CD8-positive, alpha-beta memory T cell (primary cell): ENCODE measurements around the gene RAD51AP1. TPM values are rescaled to one million over a fixed set of nuclear protein-coding genes. Genes with fewer than 3 reads are reported as not detected.

ENCODE experiments used
- CTCF ChIA-PET: fragments of 350-600 bp; sonication (Branson Sonifier 250); formaldehyde crosslinking; loops from one replicate; lab custom pipeline; 2021; ENCODE audit warnings: antibody characterized with exemption; lab: Charles Lee
- POLR2A ChIA-PET: fragments of 350-600 bp; sonication (Branson Sonifier 250); formaldehyde crosslinking; loops from one replicate; lab custom pipeline; 2021; ENCODE audit warnings: antibody characterized with exemption; lab: Charles Lee
- DNase-seq, 5 donors: peaks; one replicate each; pipeline versions ENCODE4 v3.0.0 to v3.0.0-alpha.2; 2020 to 2022; ENCODE audit warnings: mixed read lengths in 1 of 5
- H3K27ac ChIP-seq: one replicate; pipeline ENCODE4 v1.7.0; 2013; ENCODE audit warnings: low read depth, mild to moderate bottlenecking, low read length, moderate library complexity
- H3K27me3 ChIP-seq: 2 replicates; pipeline ENCODE4 v1.7.0; 2013; ENCODE audit warnings: low read length, mild to moderate bottlenecking; ENCODE audit not compliant: insufficient read depth, poor library complexity, severe bottlenecking
- H3K36me3 ChIP-seq: 2 replicates; pipeline ENCODE4 v1.7.0; 2013; ENCODE audit warnings: mild to moderate bottlenecking, low read length, moderate library complexity; ENCODE audit not compliant: insufficient read depth
- H3K4me1 ChIP-seq: 2 replicates; pipeline ENCODE4 v1.7.0; 2013; ENCODE audit warnings: mild to moderate bottlenecking, low read length, moderate library complexity; ENCODE audit not compliant: insufficient read depth
- H3K4me3 ChIP-seq: 2 replicates; pipeline ENCODE4 v1.7.0; 2013; ENCODE audit warnings: mild to moderate bottlenecking, low read length
- H3K9me3 ChIP-seq: 2 replicates; pipeline ENCODE4 v1.7.0; 2013; ENCODE audit warnings: mild to moderate bottlenecking, low read length
- H3K27ac Mint-ChIP-seq, 8 donors: one replicate each; pipeline ENCODE4 v1.8.0; 2020 to 2021; ENCODE audit warnings: mixed read lengths in 8 of 8, mild to moderate bottlenecking in 6 of 8, inconsistent platforms in 3 of 8, moderate library complexity in 3 of 8
- H3K27me3 Mint-ChIP-seq, 2 donors: one replicate each; pipeline ENCODE4 v1.8.0; 2020 to 2021; ENCODE audit warnings: mixed read lengths in 2 of 2, mild to moderate bottlenecking in 1 of 2, moderate library complexity in 1 of 2
- H3K36me3 Mint-ChIP-seq, 3 donors: one replicate each; pipeline ENCODE4 v1.8.0; 2020 to 2021; ENCODE audit warnings: mixed read lengths in 3 of 3, inconsistent platforms in 1 of 3, mild to moderate bottlenecking in 1 of 3
- H3K4me1 Mint-ChIP-seq, 3 donors: one replicate each; pipeline ENCODE4 v1.8.0; 2020 to 2021; ENCODE audit warnings: mixed read lengths in 3 of 3, inconsistent platforms in 1 of 3, mild to moderate bottlenecking in 1 of 3
- H3K4me3 Mint-ChIP-seq, 7 donors: one replicate each; pipeline ENCODE4 v1.8.0; 2020 to 2021; ENCODE audit warnings: mixed read lengths in 7 of 7, mild to moderate bottlenecking in 6 of 7, moderate library complexity in 4 of 7, inconsistent platforms in 2 of 7
- H3K9me3 Mint-ChIP-seq, 5 donors: one replicate each; pipeline ENCODE4 v1.8.0; 2020 to 2022; ENCODE audit warnings: mixed read lengths in 5 of 5, mild to moderate bottlenecking in 3 of 5, moderate library complexity in 2 of 5, inconsistent platforms in 1 of 5
- polyA plus RNA-seq: library from polyadenylated mRNA; unstranded; fragments of 300-500 nt; fragmentation: Illumina TruSeq; gene quantifications from one replicate; pipeline ENCODE4 v1.2.3, GENCODE V29; 2021
- total RNA-seq, 2 experiments: library from RNA; stranded (reverse); gene quantifications; one replicate each; pipeline ENCODE4 v1.2.3, GENCODE V29; 2021

Gene RAD51AP1
- total and polyA plus RNA-seq, 3 experiments from 2014 or later, result 1.6 to 29.5 (median 28.4) TPM

GRCh38 chr12:4553943-4554342 lies 15.3 kb downstream of the RAD51AP1 start:
- Histone ChIP-seq H3K36me3 (no peaks in the 10 kb centered on the region), H3K27me3 (no peaks in the 10 kb centered on the region), H3K27ac (no peak overlapping the region), H3K4me1 (no peaks in the 10 kb centered on the region), H3K9me3 (no peaks in the 10 kb centered on the region), H3K4me3 (no peak overlapping the region)
- peaks cover 0 to 6% (median 0%) of the 10 kb centered on the region in 3 donors for H3K36me3 Mint-ChIP-seq
- CTCF ChIA-PET, result no interaction called here
- H3K9me3 Mint-ChIP-seq, result no peaks in the 10 kb centered on the region
- H3K27ac Mint-ChIP-seq, result no peak overlapping the region
- POLR2A ChIA-PET, result no interaction called here
- no peaks in the 10 kb centered on the region for H3K27me3 Mint-ChIP-seq
- H3K4me3 Mint-ChIP-seq, result no peak overlapping the region
- DNase-seq, result no peak
- no peaks in the 10 kb centered on the region for H3K4me1 Mint-ChIP-seq

- H3K36me3 ChIP-seq, result no peaks in the 10 kb centered on the region
- H3K4me3 Mint-ChIP-seq, result no peak overlapping the region
- H3K9me3 Mint-ChIP-seq, result no peaks in the 10 kb centered on the region
- no peak overlapping the region for H3K27ac ChIP-seq
- peaks cover 0 to 4% (median 0%) of the 10 kb centered on the region in 3 donors for H3K36me3 Mint-ChIP-seq
- H3K9me3 ChIP-seq, result no peaks in the 10 kb centered on the region
- no peaks in the 10 kb centered on the region for H3K4me1 ChIP-seq
- H3K4me1 Mint-ChIP-seq, result no peaks in the 10 kb centered on the region
- peak overlapping the region in 1 of 8 donors; percentile 19 for H3K27ac Mint-ChIP-seq
- no peak for DNase-seq
- H3K4me3 ChIP-seq, result no peak overlapping the region
- no peaks in the 10 kb centered on the region for H3K27me3 ChIP-seq
- no peaks in the 10 kb centered on the region for H3K27me3 Mint-ChIP-seq
- CTCF ChIA-PET, result no interaction called here
- POLR2A ChIA-PET, result no interaction called here
Observed at GRCh38 chr12:4555804-4556203, 17.1 kb downstream of the RAD51AP1 start.

DNA sequence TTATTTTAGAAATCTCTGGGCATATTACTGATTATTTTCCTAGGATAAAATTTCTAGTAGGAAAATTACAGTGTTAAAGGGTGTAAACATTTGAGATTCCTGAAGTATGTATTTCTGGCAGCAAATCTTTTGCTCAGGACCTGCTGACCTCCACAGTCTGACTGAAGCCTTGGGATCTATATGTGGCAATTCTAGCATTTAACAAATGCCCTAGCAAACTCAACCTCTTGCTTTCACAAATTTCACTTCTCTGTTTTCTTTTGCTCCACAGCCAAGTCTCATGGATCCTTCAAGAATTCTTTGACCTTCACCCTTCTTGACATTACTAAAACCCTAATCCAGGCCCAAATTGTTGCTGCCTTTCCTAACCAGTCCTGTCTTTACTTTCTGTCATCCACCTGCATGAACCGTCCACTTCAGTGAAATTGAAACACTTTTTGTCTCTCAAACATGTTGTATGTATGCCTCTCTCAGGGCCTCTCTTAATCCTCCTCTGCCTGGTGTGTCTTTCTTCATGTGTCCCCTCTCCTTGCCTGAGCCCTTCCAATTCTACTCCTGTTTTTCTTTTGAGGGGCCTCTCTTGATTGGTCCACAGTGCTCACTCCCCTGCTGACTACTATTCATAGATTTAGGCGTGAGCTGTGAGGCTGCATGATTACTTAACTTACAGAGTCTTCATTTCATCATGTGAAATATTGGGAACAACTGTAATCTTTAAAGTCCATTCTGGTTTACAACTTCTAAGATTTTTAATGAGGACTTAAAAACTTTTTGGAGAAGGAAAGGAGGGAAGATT lies 18.2 kb downstream of the RAD51AP1 start:
- Mint-ChIP-seq H3K9me3 (no peaks in the 10 kb centered on the region), H3K27ac (no peak overlapping the region), H3K4me3 (no peak overlapping the region), H3K27me3 (no peaks in the 10 kb centered on the region), H3K4me1 (no peaks in the 10 kb centered on the region), H3K36me3 (peaks cover 0 to 4% (median 0%) of the 10 kb centered on the region in 3 donors)
- no peak overlapping the region for H3K27ac ChIP-seq
- CTCF ChIA-PET, result no interaction called here
- no peak for DNase-seq
- H3K27me3 ChIP-seq, result no peaks in the 10 kb centered on the region
- no peak overlapping the region for H3K4me3 ChIP-seq
- H3K4me1 ChIP-seq, result no peaks in the 10 kb centered on the region
- no peaks in the 10 kb centered on the region for H3K36me3 ChIP-seq
- POLR2A ChIA-PET, result no interaction called here
- no peaks in the 10 kb centered on the region for H3K9me3 ChIP-seq

GRCh38 chr12:4557586-4557985 lies 18.9 kb downstream of the RAD51AP1 start:
- no peaks in the 10 kb centered on the region for H3K36me3 ChIP-seq
- Mint-ChIP-seq H3K9me3 (no peaks in the 10 kb centered on the region), H3K4me1 (no peaks in the 10 kb centered on the region), H3K27me3 (no peaks in the 10 kb centered on the region), H3K4me3 (no peak overlapping the region), H3K27ac (no peak overlapping the region), H3K36me3 (peaks cover 0 to 4% (median 0%) of the 10 kb centered on the region in 3 donors)
- H3K9me3 ChIP-seq, result no peaks in the 10 kb centered on the region
- no peak overlapping the region for H3K4me3 ChIP-seq
- H3K27me3 ChIP-seq, result no peaks in the 10 kb centered on the region
- ChIA-PET CTCF (no interaction called here), POLR2A (no interaction called here)
- no peak for DNase-seq
- H3K27ac ChIP-seq, result no peak overlapping the region
- no peaks in the 10 kb centered on the region for H3K4me1 ChIP-seq

DNA sequence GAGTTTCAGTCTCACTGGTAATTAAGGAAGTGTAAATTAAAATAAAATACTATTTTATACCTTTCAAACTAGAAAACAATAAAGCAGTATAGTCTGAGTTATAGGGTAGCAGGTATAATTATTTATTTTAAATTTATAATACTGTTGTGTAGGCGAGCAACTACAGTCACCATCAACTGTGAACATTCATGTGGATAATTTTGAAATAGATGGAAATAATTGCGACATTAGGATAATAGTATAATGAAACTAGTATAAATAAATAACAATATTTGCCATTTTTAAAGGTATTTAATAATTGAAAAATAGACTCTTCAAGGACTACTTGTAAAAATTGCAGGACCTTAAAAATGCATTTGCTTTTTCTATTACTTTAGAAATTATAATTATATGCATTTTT lies 19.5 kb downstream of the RAD51AP1 start:
- Histone ChIP-seq H3K27ac (no peak overlapping the region), H3K4me1 (no peaks in the 10 kb centered on the region), H3K27me3 (no peaks in the 10 kb centered on the region), H3K9me3 (no peaks in the 10 kb centered on the region), H3K4me3 (no peak overlapping the region), H3K36me3 (no peaks in the 10 kb centered on the region)
- Mint-ChIP-seq H3K36me3 (peaks cover 0 to 4% (median 0%) of the 10 kb centered on the region in 3 donors), H3K4me3 (no peak overlapping the region), H3K9me3 (no peaks in the 10 kb centered on the region), H3K27ac (no peak overlapping the region), H3K27me3 (no peaks in the 10 kb centered on the region), H3K4me1 (no peaks in the 10 kb centered on the region)
- POLR2A ChIA-PET, result no interaction called here
- CTCF ChIA-PET, result no interaction called here
- DNase-seq, result no peak

GRCh38 chr12:4562034-4562657 lies 23.5 kb downstream of the RAD51AP1 start, which contains the start of gene DYRK4:
DYRK4 (plus strand) TSS chr12:4562208; CDS start chr12:4562246, 38 bp downstream.
- POLR2A ChIA-PET, result no interaction called here
- H3K36me3 Mint-ChIP-seq, result no peaks in the 10 kb centered on the region

GRCh38 chr12:4563336-4563735 lies 24.6 kb downstream of the RAD51AP1 start:
- Mint-ChIP-seq H3K4me1 (no peaks in the 10 kb centered on the region), H3K27me3 (peaks cover 0 to 3% of the 10 kb centered on the region in 2 donors), H3K27ac (no peak overlapping the region), H3K9me3 (no peaks in the 10 kb centered on the region), H3K4me3 (peak overlapping the region in 1 of 7 donors; percentile 30), H3K36me3 (no peaks in the 10 kb centered on the region)
- no peaks in the 10 kb centered on the region for H3K9me3 ChIP-seq
- H3K4me1 ChIP-seq, result no peaks in the 10 kb centered on the region
- no peak overlapping the region for H3K4me3 ChIP-seq
- H3K27me3 ChIP-seq, result no peaks in the 10 kb centered on the region
- no peak for DNase-seq
- H3K27ac ChIP-seq, result no peak overlapping the region
- no peaks in the 10 kb centered on the region for H3K36me3 ChIP-seq
- CTCF ChIA-PET, result no interaction called here
- POLR2A ChIA-PET, result no interaction called here

More at GRCh38 chr12:4562034-4562657, 23.5 kb downstream of the RAD51AP1 start, which contains the start of gene DYRK4:
- Histone ChIP-seq H3K27ac (no peak within 1 kb of the TSS), H3K36me3 (no peaks in the 10 kb centered on the region), H3K27me3 (no peaks in the 10 kb centered on the region), H3K4me3 (no peak within 1 kb of the TSS), H3K4me1 (no peaks in the 10 kb centered on the region), H3K9me3 (no peaks in the 10 kb centered on the region)
- Mint-ChIP-seq H3K27ac (no peak within 1 kb of the TSS), H3K4me1 (no peaks in the 10 kb centered on the region), H3K9me3 (no peaks in the 10 kb centered on the region), H3K4me3 (peak within 1 kb of the TSS in 2 of 7 donors; percentile 28 to 30), H3K27me3 (peaks cover 0 to 3% of the 10 kb centered on the region in 2 donors)
- CTCF ChIA-PET, result no interaction called here
- no peak for DNase-seq

- Histone ChIP-seq H3K27me3 (no peaks in the 10 kb centered on the region), H3K36me3 (no peaks in the 10 kb centered on the region), H3K4me3 (no peak overlapping the region), H3K9me3 (no peaks in the 10 kb centered on the region), H3K27ac (no peak overlapping the region), H3K4me1 (no peaks in the 10 kb centered on the region)
- CTCF ChIA-PET, result no interaction called here
- Mint-ChIP-seq H3K36me3 (no peaks in the 10 kb centered on the region), H3K27ac (no peak overlapping the region), H3K27me3 (peaks cover 0 to 3% of the 10 kb centered on the region in 2 donors), H3K4me3 (no peak overlapping the region), H3K4me1 (no peaks in the 10 kb centered on the region), H3K9me3 (no peaks in the 10 kb centered on the region)
- POLR2A ChIA-PET, result no interaction called here
- DNase-seq, result no peak
Observed at GRCh38 chr12:4564818-4565217, 26.1 kb downstream of the RAD51AP1 start.
